ENCODE data around the gene CHD5. TPM values are rescaled to one million over a fixed set of nuclear protein-coding genes. Genes with fewer than 3 reads are reported as not detected.

The CHD5 gene
- total RNA-seq, 4 donors from 2014 or later, result 0.14 to 1.6 (median 1.2) TPM

GRCh38 chr1:6180707-6181311, 688 bp upstream of the CHD5 start:
- Histone ChIP-seq H3K36me3 (no peaks in the 10 kb centered on the region), H3K4me1 (peaks cover 3 to 27% (median 14%) of the 10 kb centered on the region in 4 donors), H3K27me3 (peaks cover 61% of the 10 kb centered on the region), H3K9me3 (no peaks in the 10 kb centered on the region), H3K27ac (no peak overlapping the region), H3K4me3 (peak overlapping the region in 1 of 4 donors; percentile 13)
- intact Hi-C loops (cut with DNase I; ENCODE audit: low total_unique reads), result no loop called here
- 5% methylated on average over 32 of the region's 36 CpGs; no CpG with 5 or more reads in 1 of the 2 donors for WGBS, 2 donors (ENCODE audit: low coverage in 1 of 2)
- TF ChIP-seq EP300 (IDR thresholded peaks at IDR 0.05; ENCODE audit: low read depth) (no peak), CTCF (IDR thresholded peaks at IDR 0.05) (no peak), POLR2AphosphoS5 (IDR thresholded peaks at IDR 0.05) (no peak), POLR2A (IDR thresholded peaks at IDR 0.05) (no peak)
- DNase-seq, result no peak
- in situ Hi-C loops (cut with MboI; ENCODE audit: low pct_ligation_motif_present in 1 of 4, low pct_unique_long_range_greater_than_20kb in 1 of 4, low sequenced_read_pairs in 3 of 4), result no loop called here

GRCh38 chr1:6179564-6180175, 451 bp downstream of the CHD5 start:
- 1% methylated on average over 49 of the region's 92 CpGs; no CpG with 5 or more reads in 1 of the 2 donors for WGBS, 2 donors (ENCODE audit: low coverage in 1 of 2)
- Histone ChIP-seq H3K36me3 (no peaks in the 10 kb centered on the region), H3K27me3 (peaks cover 61% of the 10 kb centered on the region), H3K9me3 (no peaks in the 10 kb centered on the region), H3K4me3 (peak overlapping the region in 2 of 4 donors; percentile 10 to 35), H3K4me1 (peaks cover 3 to 27% (median 13%) of the 10 kb centered on the region in 4 donors), H3K27ac (no peak overlapping the region)
- DNase-seq, result no peak
- intact Hi-C loops (cut with DNase I; ENCODE audit: low total_unique reads), result no loop called here
- TF ChIP-seq CTCF (IDR thresholded peaks at IDR 0.05) (no peak), POLR2A (IDR thresholded peaks at IDR 0.05) (no peak), EP300 (IDR thresholded peaks at IDR 0.05; ENCODE audit: low read depth) (no peak), POLR2AphosphoS5 (IDR thresholded peaks at IDR 0.05) (no peak)
- in situ Hi-C loops (cut with MboI; ENCODE audit: low pct_ligation_motif_present in 1 of 4, low pct_unique_long_range_greater_than_20kb in 1 of 4, low sequenced_read_pairs in 3 of 4), result no loop called here

GRCh38 chr1:6178751-6179563, 1.2 kb downstream of the CHD5 start:
- 8% methylated on average over 22 of the region's 51 CpGs; no CpG with 5 or more reads in 1 of the 2 donors for WGBS, 2 donors (ENCODE audit: low coverage in 1 of 2)
- in situ Hi-C loops (cut with MboI; ENCODE audit: low pct_ligation_motif_present in 1 of 4, low pct_unique_long_range_greater_than_20kb in 1 of 4, low sequenced_read_pairs in 3 of 4) (no loop called here), intact Hi-C loops (cut with DNase I; ENCODE audit: low total_unique reads) (no loop called here)
- Histone ChIP-seq H3K27me3 (peaks cover 61% of the 10 kb centered on the region), H3K4me3 (peak overlapping the region in 1 of 4 donors; percentile 14), H3K4me1 (peaks cover 3 to 27% (median 13%) of the 10 kb centered on the region in 4 donors), H3K9me3 (no peaks in the 10 kb centered on the region), H3K36me3 (no peaks in the 10 kb centered on the region), H3K27ac (no peak overlapping the region)
- TF ChIP-seq CTCF (IDR thresholded peaks at IDR 0.05), result no peak
- TF ChIP-seq POLR2AphosphoS5 (IDR thresholded peaks at IDR 0.05), result no peak
- TF ChIP-seq EP300 (IDR thresholded peaks at IDR 0.05; ENCODE audit: low read depth), result no peak
- no peak for DNase-seq
